GM15510 (cell line): Measurements from ENCODE around the gene LAMP1.

ENCODE experiments used
- POLR2A ChIP-seq: IDR thresholded peaks from 3 replicates; pipeline ENCODE4 v1.6.1; 2011; ENCODE audit warnings: borderline replicate concordance; ENCODE audit not compliant: insufficient read length; ENCODE audit errors: extremely low read depth

Gene LAMP1

DNA sequence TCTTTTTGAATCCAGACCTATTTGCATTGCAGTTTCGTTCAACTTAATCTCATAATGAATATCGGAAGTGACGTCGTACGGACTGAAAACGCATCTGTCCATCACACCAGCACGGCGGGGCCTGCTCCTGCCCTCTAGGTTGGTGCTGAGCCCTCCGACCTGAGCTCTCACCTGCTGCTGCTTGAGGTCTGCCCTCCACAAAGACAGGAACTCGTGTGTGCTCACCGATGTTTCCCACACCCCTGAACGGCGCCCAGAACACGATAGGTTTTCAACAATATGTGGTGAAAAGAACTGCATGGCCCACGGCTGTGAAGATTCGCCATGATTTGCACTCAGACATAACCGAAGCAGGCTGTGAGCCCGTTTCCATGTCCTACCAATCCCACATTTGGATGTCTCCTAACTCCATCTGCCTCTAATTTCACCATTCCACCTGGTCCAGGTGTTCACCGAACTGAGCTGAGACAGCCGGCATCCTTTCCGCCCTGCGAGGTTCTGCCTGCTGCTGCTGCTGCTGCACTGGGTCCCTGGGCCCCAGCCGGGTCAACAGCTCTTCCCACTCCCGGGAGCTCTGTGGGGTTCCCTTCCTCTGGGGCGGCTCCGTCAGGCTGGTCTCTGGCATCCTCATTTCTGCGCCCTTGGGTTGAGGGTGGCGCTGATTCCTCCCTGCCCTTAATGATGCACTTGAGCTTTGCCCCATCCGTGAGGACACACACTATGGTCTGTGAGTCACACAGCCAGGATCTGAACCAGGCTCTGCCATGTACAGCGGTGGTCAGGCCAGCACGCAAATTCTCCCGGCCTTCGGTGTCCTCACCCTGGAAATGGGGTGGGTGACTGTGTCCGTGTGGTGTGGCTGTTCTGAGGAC is 46.0 kb downstream of the LAMP1 start:
- no peak for TF ChIP-seq POLR2A

GRCh38 chr13:113343692-113343968 is 46.6 kb downstream of the LAMP1 start:
- no peak for TF ChIP-seq POLR2A

DNA sequence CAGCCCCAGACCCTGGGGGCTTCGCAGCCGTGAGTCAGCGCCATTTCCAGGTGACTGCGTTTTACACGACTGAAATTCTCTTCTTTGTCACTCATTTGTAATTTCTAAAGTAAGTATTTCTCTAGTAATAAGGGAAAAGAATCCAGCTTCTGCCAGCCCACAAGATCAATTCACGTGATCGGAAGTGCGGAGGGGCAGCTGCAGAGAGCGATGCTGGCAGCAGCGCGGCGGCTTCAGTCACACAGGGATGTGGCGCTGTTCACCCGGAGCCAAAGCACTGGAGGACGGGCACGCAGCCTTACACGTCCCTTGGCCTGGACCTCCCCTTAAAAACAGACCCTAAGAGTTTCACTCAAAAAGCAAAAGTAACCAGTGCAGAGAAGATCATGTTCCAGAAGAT is 48.4 kb downstream of the LAMP1 start:
- TF ChIP-seq POLR2A, result no peak

GRCh38 chr13:113348591-113348990 is 51.6 kb downstream of the LAMP1 start:
- no peak for TF ChIP-seq POLR2A

- no peak for TF ChIP-seq POLR2A
Observed at GRCh38 chr13:113349050-113349449, 52.0 kb downstream of the LAMP1 start.

- no peak for TF ChIP-seq POLR2A
Observed at GRCh38 chr13:113349491-113349890, 52.5 kb downstream of the LAMP1 start.

DNA sequence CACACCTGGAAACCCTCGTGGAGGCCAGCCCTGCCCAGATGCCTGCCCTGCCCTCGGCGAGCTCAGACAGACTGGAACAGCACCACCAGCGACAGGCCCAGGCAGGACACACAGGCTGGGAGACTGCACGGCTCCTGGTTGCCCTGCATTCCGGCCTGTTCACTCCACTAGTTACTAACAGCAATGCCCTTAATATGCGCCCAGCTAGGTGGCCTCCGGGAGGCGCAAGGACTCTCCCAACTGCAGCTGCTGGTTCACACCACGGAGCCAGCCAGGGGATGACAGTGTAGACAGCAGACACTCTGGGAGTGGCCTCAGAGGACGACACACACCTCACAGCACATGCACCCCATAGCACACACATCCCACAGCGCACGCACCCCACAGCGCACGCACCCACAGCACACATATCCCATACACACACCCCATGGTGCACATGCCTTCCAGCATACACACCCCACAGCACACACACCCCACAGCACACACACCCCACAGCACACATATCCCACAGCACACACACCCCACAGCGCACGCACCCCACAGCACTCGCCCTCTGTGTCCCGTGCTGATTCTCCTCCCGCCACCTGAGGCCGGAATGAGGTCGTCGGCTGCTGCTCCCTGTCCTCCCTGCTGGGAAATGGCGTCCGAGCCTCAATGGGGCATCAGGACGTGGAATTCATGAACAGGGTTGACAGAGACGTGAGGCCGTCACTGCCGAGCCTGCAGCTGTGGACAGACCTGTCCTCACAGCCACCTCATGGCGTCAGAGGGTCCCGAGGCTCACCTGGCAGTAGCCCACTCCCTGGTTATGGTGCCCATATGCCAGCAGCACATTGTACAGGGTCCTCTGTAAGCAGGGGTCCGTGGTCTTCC is 53.3 kb downstream of the LAMP1 start:
- TF ChIP-seq POLR2A, result no peak

DNA sequence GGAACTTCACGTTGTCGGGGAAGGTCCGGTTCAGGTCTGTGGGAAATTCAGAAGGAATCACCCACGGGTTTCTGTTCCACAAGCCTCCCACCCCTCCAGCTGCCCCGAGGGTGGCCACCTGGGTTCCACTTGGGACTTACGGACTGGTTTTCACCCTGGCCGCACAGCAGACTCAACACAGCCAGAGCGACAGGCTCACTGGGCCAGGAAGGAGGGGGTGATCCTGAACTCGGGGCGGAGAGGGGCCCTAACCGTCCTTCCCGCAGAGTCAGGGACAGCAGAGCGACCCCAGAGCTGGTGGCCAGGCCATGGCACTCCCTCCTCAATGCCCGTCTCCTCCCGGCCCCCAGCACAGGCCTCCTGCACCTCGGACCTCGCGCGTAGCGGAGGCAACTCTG is 53.9 kb downstream of the LAMP1 start:
- no peak for TF ChIP-seq POLR2A

GRCh38 chr13:113351514-113352026 is 54.5 kb downstream of the LAMP1 start:
- no peak for TF ChIP-seq POLR2A

- no peak for TF ChIP-seq POLR2A
Observed at GRCh38 chr13:113353254-113353653, 56.2 kb downstream of the LAMP1 start.

- TF ChIP-seq POLR2A, result no peak
Observed at GRCh38 chr13:113354831-113355610, 58.0 kb downstream of the LAMP1 start.

- TF ChIP-seq POLR2A, result no peak
Observed at GRCh38 chr13:113355621-113356020, 58.6 kb downstream of the LAMP1 start.

- TF ChIP-seq POLR2A, result no peak
Observed at GRCh38 chr13:113356596-113356995, 59.6 kb downstream of the LAMP1 start.

DNA sequence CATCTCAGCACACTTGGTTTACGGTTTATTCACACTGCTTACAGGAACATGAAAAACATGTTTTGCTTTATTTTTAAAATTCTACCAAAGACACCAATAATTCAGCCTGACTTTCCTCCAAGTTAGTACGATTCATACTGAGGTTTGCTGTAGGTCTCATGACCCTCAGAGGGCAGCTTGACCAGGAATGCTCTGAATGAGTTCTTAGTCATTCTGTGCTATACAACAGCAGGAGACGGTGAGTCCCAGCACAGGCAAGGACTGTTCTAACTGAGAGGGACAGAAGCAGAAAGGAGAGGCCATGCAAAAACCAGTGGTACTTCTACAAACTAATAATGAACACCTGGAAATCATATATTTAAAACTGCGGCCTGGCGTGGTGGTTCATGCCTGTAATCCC is 60.5 kb downstream of the LAMP1 start:
- no peak for TF ChIP-seq POLR2A
